Stimulated activated naive CD8-positive, alpha-beta T cell treated with anti-CD3 and anti-CD28 coated beads, Interleukin-15, amount 100 ng/mL, for 72 hours (primary cell): ENCODE measurements around the gene TNFRSF4.
"Not testable (repeated sequence)": the region's sequence is repeated elsewhere in the genome, so short reads cannot be mapped to it uniquely, and the experiment has no call there.

Experiments
- ATAC-seq: fragments of 150-1000 bp; cut with Tn5 transposase; 2 replicates; pipeline ENCODE4 v1.10.0; 2021; ENCODE audit warnings: mild to moderate bottlenecking, moderate library complexity
- DNase-seq, 2 donors: peaks; one replicate each; pipeline ENCODE4 v3.0.0; 2021 to 2022
- H3K27ac Mint-ChIP-seq, 2 donors: one replicate each; pipeline ENCODE4 v1.8.0; 2022; ENCODE audit warnings: mild to moderate bottlenecking in 2 of 2, mixed read lengths in 2 of 2, moderate library complexity in 2 of 2
- H3K27me3 Mint-ChIP-seq: one replicate; pipeline ENCODE4 v1.8.0; 2022; ENCODE audit warnings: mixed read lengths
- H3K4me1 Mint-ChIP-seq: one replicate; pipeline ENCODE4 v1.8.0; 2022; ENCODE audit warnings: mild to moderate bottlenecking, mixed read lengths
- H3K4me3 Mint-ChIP-seq, 2 donors: one replicate each; pipeline ENCODE4 v1.8.0; 2022; ENCODE audit warnings: mild to moderate bottlenecking in 2 of 2, mixed read lengths in 2 of 2, moderate library complexity in 1 of 2
- H3K9me3 Mint-ChIP-seq, 2 donors: one replicate each; pipeline ENCODE4 v1.8.0; 2022; ENCODE audit warnings: mixed read lengths in 2 of 2

The TNFRSF4 gene

DNA sequence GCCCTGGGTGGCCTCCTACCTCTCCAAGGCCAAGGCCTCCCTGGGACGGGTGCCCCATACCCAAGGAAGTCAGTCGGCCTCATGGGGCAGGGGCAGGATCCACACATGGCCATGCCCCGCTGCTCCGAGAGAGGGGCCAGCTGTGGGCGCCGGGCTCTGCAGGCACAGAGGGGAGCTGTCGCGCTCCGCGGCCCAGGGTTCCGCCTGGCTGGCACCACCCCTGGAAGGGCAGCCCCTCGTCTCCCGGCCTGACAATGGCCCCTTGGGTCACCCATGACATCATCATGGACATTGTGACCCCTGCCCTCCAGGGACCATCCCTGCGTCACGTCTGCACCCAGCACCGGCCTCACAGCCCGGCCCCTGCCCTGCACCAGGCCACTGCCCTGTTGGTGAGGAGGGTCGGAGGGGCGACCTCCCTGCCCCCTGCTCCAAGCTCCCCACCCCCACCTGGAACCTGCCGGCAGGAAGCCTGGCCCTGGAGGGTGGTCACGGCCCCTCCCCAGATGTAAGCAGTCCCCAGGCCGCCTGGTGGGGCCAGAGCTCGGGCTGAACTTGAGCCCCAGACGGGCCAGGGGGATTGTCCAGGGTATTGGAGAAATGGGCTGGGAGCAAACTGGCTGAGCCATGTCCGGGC lies 34.5 kb downstream of the TNFRSF4 start:
- Mint-ChIP-seq H3K4me1 (peaks cover 19% of the 10 kb centered on the region), H3K27ac (no peak overlapping the region), H3K27me3 (peaks cover 43% of the 10 kb centered on the region), H3K9me3 (no peaks in the 10 kb centered on the region), H3K4me3 (no peak overlapping the region)
- DNase-seq (no peak), ATAC-seq (peak; percentile 19)

GRCh38 chr1:1178794-1179331 lies 35.1 kb downstream of the TNFRSF4 start:
- DNase-seq: no peak
- peaks cover 43% of the 10 kb centered on the region for H3K27me3 Mint-ChIP-seq
- no peak for ATAC-seq
- H3K27ac Mint-ChIP-seq: no peak overlapping the region
- no peak overlapping the region for H3K4me3 Mint-ChIP-seq
- peaks cover 19% of the 10 kb centered on the region for H3K4me1 Mint-ChIP-seq
- H3K9me3 Mint-ChIP-seq: no peaks in the 10 kb centered on the region

DNA sequence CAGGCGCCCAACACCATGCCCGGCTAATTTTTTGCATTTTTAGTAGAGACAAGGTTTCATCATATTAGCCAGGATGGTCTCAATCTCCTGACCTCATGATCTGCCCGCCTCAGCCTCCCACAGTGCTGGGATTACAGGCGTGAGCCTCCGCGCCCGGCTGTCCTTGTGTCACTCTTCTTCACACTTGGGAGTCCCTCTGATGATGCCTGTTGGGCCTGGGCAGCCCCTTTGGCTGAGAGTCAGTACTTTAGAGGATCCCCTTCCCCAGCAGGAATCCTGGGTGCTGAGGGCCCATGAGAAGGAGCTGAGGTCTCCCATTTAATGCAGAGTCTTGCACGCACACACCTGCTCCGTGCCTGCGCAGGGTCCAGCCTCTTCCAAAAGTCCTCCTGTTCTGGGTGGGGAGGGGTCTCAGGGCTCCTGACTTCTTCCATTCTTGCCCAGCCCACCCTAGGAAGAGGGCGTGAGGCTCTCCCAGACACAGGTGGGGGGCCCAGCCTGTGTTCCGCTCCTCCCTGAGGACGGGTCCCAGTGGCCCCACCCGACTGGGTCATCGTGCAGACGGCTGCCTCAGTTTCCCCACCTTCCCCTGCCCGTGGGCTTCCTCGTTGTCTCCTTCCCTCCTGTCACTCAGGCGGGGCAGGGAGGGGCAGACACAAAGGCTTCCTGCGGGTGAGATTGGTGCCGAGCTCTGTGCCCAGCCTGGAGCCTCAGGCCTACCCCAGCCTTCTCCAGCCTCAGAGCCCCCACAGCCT lies 36.3 kb downstream of the TNFRSF4 start:
- H3K27ac Mint-ChIP-seq: no peak overlapping the region
- no peaks in the 10 kb centered on the region for H3K9me3 Mint-ChIP-seq
- H3K4me1 Mint-ChIP-seq: peaks cover 20% of the 10 kb centered on the region
- DNase-seq (no peak), ATAC-seq (no peak)
- no peak overlapping the region for H3K4me3 Mint-ChIP-seq
- peaks cover 40% of the 10 kb centered on the region for H3K27me3 Mint-ChIP-seq

DNA sequence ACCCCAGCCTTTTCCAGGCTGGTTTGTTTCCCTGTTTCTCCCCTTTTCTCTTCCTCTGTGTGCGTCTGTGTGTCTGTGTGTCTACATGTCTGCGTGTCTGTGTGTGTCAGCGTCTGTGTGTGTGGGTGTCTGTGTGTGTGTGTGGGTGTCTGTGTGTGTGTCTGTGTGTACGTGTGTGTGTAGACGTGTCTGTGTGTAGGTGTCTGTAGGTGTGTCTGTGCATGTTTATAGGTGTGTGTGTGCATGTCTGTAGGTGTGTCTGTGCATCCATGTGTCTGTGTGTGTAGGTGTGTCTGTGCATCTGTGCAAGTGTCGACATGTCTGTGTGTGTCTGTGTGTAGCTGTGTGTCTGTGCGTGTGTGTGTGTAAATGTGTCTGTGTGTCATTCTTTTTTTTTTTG lies 37.0 kb downstream of the TNFRSF4 start:
- Mint-ChIP-seq H3K27ac (no peak overlapping the region), H3K27me3 (peaks cover 40% of the 10 kb centered on the region), H3K4me3 (no peak overlapping the region), H3K9me3 (no peaks in the 10 kb centered on the region), H3K4me1 (peaks cover 20% of the 10 kb centered on the region)
- no peak for DNase-seq
- no peak for ATAC-seq

DNA sequence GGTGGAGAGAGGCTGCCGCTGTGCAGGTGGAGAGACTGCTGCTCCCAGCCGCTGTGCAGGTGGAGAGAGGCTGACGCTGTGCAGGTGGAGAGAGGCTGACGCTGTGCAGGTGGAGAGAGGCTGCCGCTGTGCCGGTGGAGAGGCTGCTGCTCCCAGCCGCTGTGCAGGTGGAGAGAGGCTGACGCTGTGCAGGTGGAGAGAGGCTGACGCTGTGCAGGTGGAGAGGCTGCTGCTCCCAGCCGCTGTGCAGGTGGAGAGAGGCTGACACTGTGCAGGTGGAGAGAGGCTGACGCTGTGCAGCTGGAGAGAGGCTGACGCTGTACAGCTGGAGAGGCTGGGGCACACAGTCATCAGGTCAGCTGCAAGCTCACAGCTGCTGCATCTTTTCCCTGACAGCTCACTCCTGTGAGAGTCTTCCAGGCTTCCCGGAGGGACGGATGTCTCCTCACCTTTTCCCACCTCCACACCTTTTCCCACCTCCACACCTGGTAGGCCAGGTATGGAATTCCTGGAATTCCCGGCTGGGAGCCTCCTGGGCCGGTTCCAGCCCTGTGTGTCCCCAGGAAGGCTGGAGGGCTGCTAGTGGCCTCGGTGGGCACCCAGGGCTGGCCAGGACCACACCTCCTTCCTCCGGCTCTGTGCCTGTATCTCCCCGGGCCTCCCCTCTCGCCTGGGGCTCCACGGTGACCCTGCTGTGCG lies 37.7 kb downstream of the TNFRSF4 start:
- H3K27me3 Mint-ChIP-seq: peaks cover 35% of the 10 kb centered on the region
- peaks cover 23% of the 10 kb centered on the region for H3K4me1 Mint-ChIP-seq
- not testable (repeated sequence) for H3K4me3 Mint-ChIP-seq, H3K9me3 Mint-ChIP-seq, ATAC-seq, H3K27ac Mint-ChIP-seq, DNase-seq

DNA sequence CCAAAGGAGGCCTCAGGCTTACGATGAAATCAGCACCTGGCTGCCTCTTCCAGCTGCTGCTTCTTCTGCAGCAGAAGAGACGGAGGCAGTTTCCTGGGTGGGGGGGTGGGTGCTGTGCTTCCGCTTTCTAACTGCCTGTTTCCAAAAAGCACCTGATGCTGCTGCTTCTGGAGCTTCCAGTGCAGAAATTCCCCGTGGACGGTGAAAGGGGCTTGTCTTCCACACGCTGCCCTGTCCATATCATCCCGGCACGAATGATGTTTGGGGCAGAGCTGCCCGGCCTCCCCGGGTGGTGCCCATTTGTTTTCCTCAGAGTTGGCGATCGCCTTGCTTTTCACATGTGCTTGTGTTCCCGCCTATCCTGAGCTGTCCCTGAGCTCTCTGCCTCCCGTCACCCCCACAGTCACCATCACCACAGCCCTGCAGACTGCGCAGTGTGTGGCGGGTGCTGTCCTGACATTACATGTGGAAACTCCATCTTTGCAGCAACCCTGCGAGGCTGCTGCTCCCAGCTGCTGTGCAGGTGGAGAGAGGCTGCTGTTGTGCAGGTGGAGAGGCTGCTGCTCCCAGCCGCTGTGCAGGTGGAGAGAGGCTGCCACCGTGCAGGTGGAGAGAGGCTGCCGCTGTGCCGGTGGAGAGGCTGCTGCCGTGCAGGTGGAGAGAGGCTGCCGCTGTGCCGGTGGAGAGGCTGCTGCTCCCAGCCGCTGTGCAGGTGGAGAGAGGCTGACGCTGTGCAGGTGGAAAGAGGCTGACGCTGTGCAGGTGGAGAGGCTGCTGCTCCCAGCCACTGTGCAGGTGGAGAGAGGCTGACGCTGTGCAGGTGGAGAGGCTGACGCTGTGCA lies 38.5 kb downstream of the TNFRSF4 start:
- Mint-ChIP-seq H3K4me3 (no peak overlapping the region), H3K4me1 (peaks cover 31% of the 10 kb centered on the region), H3K9me3 (no peaks in the 10 kb centered on the region), H3K27me3 (peaks cover 36% of the 10 kb centered on the region), H3K27ac (no peak overlapping the region)
- no peak for ATAC-seq
- no peak for DNase-seq

DNA sequence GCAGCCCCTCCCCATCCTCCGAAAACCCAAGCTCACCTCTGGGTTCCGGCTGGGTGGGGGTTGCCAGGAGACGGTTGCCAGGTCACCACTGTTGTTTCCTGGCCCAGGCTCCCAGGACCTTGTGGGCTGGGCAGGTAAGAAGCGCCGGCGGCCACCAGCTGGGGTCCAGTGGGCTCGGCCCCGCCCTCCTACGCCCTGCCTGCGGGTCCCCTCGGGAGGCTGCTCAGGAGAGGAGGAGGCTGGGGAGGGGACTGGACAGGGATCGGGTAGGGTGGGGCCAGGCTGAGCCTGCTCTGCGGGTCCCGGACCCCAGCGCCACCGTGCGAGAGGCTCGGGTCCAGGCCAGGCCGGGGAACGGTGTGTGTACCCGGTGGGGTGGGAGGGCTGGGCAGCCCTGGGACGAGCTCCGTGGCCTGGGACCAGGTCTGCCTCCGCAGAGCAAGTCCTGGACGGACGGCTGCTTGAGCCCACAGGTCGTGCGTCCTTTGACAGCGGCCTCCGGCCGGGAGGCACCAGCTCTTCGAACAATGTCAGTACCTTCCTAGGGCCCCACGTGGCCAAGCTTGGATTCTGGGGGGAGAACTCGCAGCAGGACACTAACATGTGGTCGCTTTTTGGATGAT lies 40.0 kb downstream of the TNFRSF4 start, which contains the start of gene TTLL10:
Gene TTLL10, plus strand, starts transcription at position 88 of the 623 bp plus-strand sequence. CDS start 5,336 bp downstream, outside the sequence.
- DNase-seq (peak in 1 of 2 donors; percentile 68), ATAC-seq (peak; percentile 71)
- Mint-ChIP-seq H3K9me3 (no peaks in the 10 kb centered on the region), H3K27me3 (peaks cover 44% of the 10 kb centered on the region), H3K4me1 (peaks cover 39% of the 10 kb centered on the region), H3K27ac (peak within 1 kb of the TSS in 1 of 2 donors; percentile 48), H3K4me3 (peak within 1 kb of the TSS; percentile 15 to 57)

DNA sequence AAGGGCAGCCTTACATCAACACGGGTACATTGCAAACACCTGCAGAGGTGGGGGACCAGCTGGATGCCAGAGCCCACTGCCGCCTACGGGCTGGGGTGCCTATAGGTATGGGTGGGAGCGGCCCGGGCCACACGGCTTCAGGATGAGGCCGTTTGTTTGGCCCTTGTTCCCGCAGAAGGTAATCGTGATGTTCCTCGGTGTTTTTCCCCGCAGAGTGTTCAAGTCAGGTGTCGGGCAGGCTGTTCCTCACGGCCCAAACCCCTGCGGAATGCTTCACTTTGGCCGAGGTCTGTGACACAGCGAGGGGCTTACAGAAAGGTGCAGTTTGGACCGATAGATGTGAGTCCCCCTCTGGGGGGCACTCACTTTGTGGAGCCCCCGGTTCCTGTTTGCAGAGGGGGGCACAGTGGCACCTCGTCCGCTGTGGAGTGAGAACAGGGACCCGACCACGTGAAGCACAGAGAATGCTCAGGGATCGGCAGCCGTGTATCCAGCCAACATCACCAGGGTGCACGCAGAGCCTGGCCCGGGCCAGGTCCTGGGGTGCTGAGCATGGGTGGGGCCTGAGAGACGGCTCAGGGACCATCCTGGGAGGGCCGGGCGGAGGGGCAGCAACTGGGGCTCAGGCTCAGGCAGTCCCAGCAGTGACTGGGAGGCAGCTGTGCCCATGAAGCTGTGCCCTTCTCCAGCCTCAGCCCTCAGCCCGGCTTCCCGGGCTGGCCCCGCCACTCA lies 40.7 kb downstream of the TNFRSF4 start:
- peak overlapping the region; percentile 15 to 37 for H3K4me3 Mint-ChIP-seq
- peak; percentile 34 for ATAC-seq
- H3K27me3 Mint-ChIP-seq: peaks cover 44% of the 10 kb centered on the region
- DNase-seq: no peak
- H3K9me3 Mint-ChIP-seq: no peaks in the 10 kb centered on the region
- peaks cover 39% of the 10 kb centered on the region for H3K4me1 Mint-ChIP-seq
- H3K27ac Mint-ChIP-seq: peak overlapping the region in 1 of 2 donors; percentile 48

- Mint-ChIP-seq H3K9me3 (no peaks in the 10 kb centered on the region), H3K4me3 (peak overlapping the region; percentile 66 to 84), H3K4me1 (peaks cover 39% of the 10 kb centered on the region), H3K27me3 (peaks cover 39% of the 10 kb centered on the region), H3K27ac (peak overlapping the region in 1 of 2 donors; percentile 89)
- ATAC-seq (peak; percentile 63), DNase-seq (peak; percentile 37 to 64)
Observed at GRCh38 chr1:1171546-1172340, 42.2 kb downstream of the TNFRSF4 start.

DNA sequence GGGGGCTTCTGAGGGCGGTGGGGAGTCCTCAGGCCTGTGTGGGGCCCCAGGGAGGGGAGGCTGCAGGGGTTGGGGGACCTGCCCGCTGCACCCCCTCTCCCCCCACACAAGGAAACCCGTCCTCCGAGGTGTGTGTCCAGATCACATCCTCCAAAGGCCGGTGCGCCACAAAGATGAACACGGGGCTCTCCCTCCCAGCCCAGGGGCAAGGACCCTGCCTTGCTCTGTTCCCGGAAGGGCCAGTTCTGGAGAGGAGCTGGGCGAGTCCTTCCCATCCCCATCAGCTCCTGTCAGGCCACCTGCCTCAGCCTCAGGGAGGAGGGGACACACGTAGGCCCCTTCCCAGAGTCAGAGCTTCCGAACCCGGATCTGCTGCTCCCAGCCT lies 42.8 kb downstream of the TNFRSF4 start:
- Mint-ChIP-seq H3K27ac (no peak overlapping the region), H3K9me3 (no peaks in the 10 kb centered on the region), H3K27me3 (peaks cover 33% of the 10 kb centered on the region), H3K4me3 (peak overlapping the region; percentile 3 to 84), H3K4me1 (peaks cover 39% of the 10 kb centered on the region)
- no peak for ATAC-seq
- no peak for DNase-seq

DNA sequence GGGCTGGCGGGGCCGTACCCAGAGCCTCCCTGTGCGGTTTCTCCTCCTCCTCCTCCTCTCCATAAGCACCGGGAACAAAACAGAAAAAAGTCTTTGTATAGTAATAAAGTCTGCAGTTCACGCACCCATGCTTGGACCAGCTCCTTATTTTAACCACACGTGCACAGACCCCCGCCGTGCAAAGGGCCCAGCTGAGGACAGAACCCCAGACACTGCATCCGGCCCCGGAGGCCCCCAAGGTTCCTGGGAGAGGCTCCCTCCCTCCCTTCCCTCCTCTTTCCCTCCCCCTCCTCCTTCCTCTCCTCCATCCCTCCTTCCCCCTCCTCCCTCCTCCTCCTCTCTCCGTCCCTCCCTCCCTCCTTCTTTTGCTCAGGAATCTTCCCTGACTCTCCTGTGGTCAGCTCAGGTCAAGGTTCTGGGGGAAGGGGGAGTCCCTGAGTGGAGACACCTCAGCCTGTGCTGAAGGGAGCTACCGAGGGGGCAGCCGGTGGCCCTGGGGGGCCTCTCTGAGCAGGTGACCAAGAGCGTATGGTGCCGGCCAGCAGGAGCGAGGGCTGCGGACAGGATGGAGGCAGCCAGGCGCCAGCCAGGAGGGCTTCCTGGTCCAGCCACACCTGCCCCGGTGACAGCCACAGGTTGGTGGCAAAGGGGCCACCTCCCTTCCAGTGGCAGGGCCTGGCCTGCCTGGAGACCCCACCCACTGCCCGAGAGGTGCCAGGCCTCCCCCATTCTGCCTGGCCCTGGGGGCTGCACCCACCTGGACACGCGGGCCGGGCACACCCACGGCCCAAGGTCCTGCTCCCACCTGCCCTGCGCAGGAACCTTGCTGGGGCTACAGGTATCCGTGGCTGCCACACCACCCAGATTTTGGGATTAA lies 43.5 kb downstream of the TNFRSF4 start:
- Mint-ChIP-seq H3K4me3 (peak overlapping the region; percentile 23 to 63), H3K27me3 (peaks cover 26% of the 10 kb centered on the region), H3K9me3 (no peaks in the 10 kb centered on the region), H3K4me1 (peaks cover 44% of the 10 kb centered on the region), H3K27ac (peak overlapping the region in 1 of 2 donors; percentile 83)
- no peak for ATAC-seq
- DNase-seq: no peak

DNA sequence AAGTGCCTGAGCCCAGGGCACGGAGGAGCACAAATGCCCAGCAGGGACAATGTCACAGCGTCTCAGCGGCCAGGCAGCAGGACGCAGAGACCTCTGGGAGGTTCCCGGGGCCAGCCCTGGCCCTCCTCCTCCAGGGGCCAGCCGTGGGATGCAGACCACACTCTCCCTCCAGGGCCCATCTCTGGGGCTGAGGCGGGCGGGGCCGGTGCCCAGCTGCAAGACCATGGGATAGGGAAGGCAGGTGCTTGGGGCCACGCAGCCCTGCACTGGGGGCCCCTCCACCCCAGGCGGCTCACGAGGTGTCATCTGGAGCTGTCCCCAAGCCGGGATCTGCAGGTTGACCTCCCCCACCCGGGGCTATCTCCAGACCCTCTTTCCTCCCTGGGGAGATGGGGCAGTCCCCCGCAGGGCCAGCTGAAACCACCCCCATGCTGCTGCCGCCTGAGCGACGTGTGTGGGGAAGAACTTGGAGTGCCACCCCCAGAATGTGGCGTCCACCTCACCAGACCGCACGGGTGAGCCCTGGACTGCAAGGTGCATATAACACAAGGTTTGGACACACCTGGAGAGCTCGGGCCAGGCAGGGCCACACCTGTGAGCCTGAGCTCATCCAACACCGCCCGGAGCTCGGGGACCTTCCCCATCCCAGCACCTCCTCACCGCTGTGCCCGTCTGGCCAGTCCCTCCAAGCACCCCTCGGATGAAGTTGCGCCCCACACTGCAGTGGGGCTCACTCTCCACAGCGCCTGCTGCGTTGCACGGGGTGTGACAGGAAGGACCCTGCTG lies 44.3 kb downstream of the TNFRSF4 start:
- H3K4me3 Mint-ChIP-seq: peak overlapping the region in 1 of 2 donors; percentile 63
- no peak for DNase-seq
- ATAC-seq: no peak
- H3K27ac Mint-ChIP-seq: no peak overlapping the region
- H3K27me3 Mint-ChIP-seq: peaks cover 23% of the 10 kb centered on the region
- no peaks in the 10 kb centered on the region for H3K9me3 Mint-ChIP-seq
- H3K4me1 Mint-ChIP-seq: peaks cover 46% of the 10 kb centered on the region
